K562 (cell line): ENCODE data around the gene CSAD. TPM values are rescaled to one million over a fixed set of nuclear protein-coding genes. Genes with fewer than 3 reads are reported as not detected.
A peak's percentile ranks its signal among the peaks of the same experiment; 100 is the strongest.

Experiments
- BACH1 ChIP-seq: fragments of 200-800 bp; sonication (Bioruptor generic); IDR thresholded peaks from 2 replicates; pipeline ENCODE4 v1.6.1; 2016; ENCODE audit warnings: missing genetic modification characterization, missing compliant biosample characterization
- CXXC5 ChIP-seq: fragments of 250-450 bp; sonication (Bioruptor Pico); IDR thresholded peaks from 2 replicates; pipeline ENCODE4 v1.8.0; 2022; ENCODE audit warnings: inconsistent platforms, mild to moderate bottlenecking, moderate library complexity
- ILF3 ChIP-seq: fragments of 450-650 bp; IDR thresholded peaks from 2 replicates; pipeline ENCODE4 v1.6.1; 2018; ENCODE audit warnings: antibody characterized with exemption, mild to moderate bottlenecking, moderate library complexity, borderline replicate concordance
- ILK ChIP-seq: fragments of 450-650 bp; IDR thresholded peaks from 2 replicates; pipeline ENCODE4 v1.6.1; 2016; ENCODE audit warnings: missing genetic modification characterization, low read depth, mild to moderate bottlenecking, missing compliant biosample characterization, moderate library complexity, borderline replicate concordance
- MAFF ChIP-seq: IDR thresholded peaks from 2 replicates; pipeline ENCODE4 v1.6.1; 2012; ENCODE audit warnings: low read length, improper control_type of control experiment
- PURB ChIP-seq: sonication (generic); formaldehyde crosslinking; IDR thresholded peaks from 2 replicates; pipeline ENCODE4 v1.9.0; 2021; ENCODE audit warnings: low read depth, mild to moderate bottlenecking, missing genetic modification reagents
- RAD21 ChIP-seq, 2 experiments: fragments of 250-450 bp in 1 of 2; fragments of 450-650 bp in 1 of 2; sonication (Bioruptor Pico) in 1 of 2; formaldehyde crosslinking in 1 of 2; IDR thresholded peaks in 1 of 2; conservative IDR thresholded peaks in 1 of 2; 2 replicates each; pipeline versions ENCODE4 v1.4.0 to v1.8.0; 2020 to 2022; ENCODE audit warnings: mild to moderate bottlenecking in 2 of 2, moderate library complexity in 1 of 2
- SMARCA5 ChIP-seq: fragments of 450-650 bp; IDR thresholded peaks from 2 replicates; pipeline ENCODE4 v1.6.1; 2016
- ZFP36 ChIP-seq: fragments of 150-350 bp; IDR thresholded peaks from 2 replicates; pipeline ENCODE4 v1.6.1; 2018; ENCODE audit warnings: low read length, low read depth; ENCODE audit not compliant: partially characterized antibody
- ZNF224 ChIP-seq: sonication (generic); formaldehyde crosslinking; IDR thresholded peaks from 2 replicates; pipeline ENCODE4 v1.8.0; 2022; ENCODE audit warnings: mild to moderate bottlenecking, missing genetic modification reagents
- ZNF311 ChIP-seq: fragments of 250-450 bp; sonication (Bioruptor Pico); IDR thresholded peaks from 2 replicates; pipeline ENCODE4 v1.4.0; 2020; ENCODE audit warnings: mild to moderate bottlenecking, moderate library complexity
- ZNF764 ChIP-seq: fragments of 250-450 bp; sonication (Bioruptor Pico); IDR thresholded peaks from 2 replicates; pipeline ENCODE4 v1.4.0; 2020; ENCODE audit warnings: low read depth, mild to moderate bottlenecking, moderate library complexity
- polyA plus RNA-seq, 8 experiments: library from polyadenylated mRNA; depleted of rRNA in 4 of 8; stranded (reverse) in 5 of 8; unstranded in 3 of 8; fragments of >200 nt; fragmentation: Nextera tagmentation in 2 of 8; fragmentation: Illumina TruSeq in 1 of 8; extraction: Ambion mirVana in 2 of 8; extraction: Trizol in 1 of 8; gene quantifications; 2 replicates each; pipeline versions ENCODE4 v1.2.1 to v1.2.3, GENCODE V29; 2011 to 2014; ENCODE audit warnings: inconsistent platforms in 1 of 8, missing spikeins in 1 of 8
- total RNA-seq, 7 experiments: library from RNA; depleted of rRNA in 6 of 7; stranded (reverse); fragments of >200 nt in 6 of 7; fragmentation: Illumina TruSeq in 2 of 7; extraction: Trizol in 2 of 7; gene quantifications; 2 replicates each; pipeline versions ENCODE4 v1.2.1 to v1.2.3, GENCODE V29; 2011 to 2021; ENCODE audit warnings: low replicate concordance in 1 of 7
- TF ChIP-seq, protein P1 (sequence below): fragments of 250-450 bp; sonication (Bioruptor Pico); IDR thresholded peaks from 2 replicates; pipeline ENCODE4 v1.5.0; 2020; ENCODE audit warnings: mild to moderate bottlenecking, borderline replicate concordance
- TF ChIP-seq, protein P2 (sequence below): sonication (generic); formaldehyde crosslinking; IDR thresholded peaks from 2 replicates; pipeline ENCODE4 v1.8.0; 2022; ENCODE audit warnings: missing genetic modification reagents, mild to moderate bottlenecking, moderate library complexity, borderline replicate concordance
- TF ChIP-seq, protein P3 (sequence below): fragments of 250-450 bp; sonication (Bioruptor Pico); IDR thresholded peaks from 2 replicates; pipeline ENCODE4 v1.5.0; 2021
- TF ChIP-seq, protein P4 (sequence below): fragments of 450-650 bp; IDR thresholded peaks from 2 replicates; pipeline ENCODE4 v1.7.1; 2018; ENCODE audit warnings: mild to moderate bottlenecking, low read depth; ENCODE audit not compliant: partially characterized antibody
- TF ChIP-seq, protein P5 (sequence below), 2 experiments: fragments of 150-350 bp in 1 of 2; IDR thresholded peaks; 2 replicates each; pipeline ENCODE4 v1.6.1; 2012 to 2016; ENCODE audit warnings: low read depth in 2 of 2, low read length in 2 of 2, mild to moderate bottlenecking in 1 of 2, moderate library complexity in 1 of 2

CSAD gene
- total and polyA plus RNA-seq, 9 of the 15 experiments (the other 6 are each of a cell fraction or from before 2014, with no cell fraction given) = 1.8 to 19.6 (median 8.1) TPM

DNA sequence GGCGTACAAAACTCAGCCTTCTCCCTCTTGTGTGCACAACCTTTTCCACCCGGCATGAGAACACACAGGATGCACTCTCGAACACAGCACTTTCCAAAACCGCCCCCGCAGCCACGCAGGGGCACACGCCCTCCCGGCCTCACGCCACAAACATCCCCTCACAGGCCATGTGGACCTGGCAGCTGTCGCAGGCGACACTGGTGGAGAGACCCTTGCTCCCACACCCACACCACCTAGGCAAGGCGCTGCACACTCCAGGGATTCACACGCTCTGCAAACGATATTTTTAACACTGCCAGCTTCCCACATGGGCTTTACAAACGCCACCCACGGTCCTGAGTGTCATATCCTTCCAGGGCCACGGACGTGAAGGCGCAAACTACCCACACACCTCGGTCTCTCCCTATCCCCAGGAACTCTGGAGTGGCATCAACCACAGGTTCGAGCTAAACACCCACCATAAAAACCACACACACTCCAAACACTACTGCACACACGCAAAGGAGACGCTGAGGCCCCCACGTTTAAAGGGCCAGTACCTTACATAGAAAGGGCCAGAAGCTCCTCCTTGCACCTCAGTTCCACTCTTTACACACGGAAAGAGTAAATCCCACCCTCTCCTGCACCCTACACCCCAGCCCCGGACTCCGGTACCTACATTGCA, 38.7 kb upstream of the CSAD start (continued):
- TF ChIP-seq, protein P1, sequence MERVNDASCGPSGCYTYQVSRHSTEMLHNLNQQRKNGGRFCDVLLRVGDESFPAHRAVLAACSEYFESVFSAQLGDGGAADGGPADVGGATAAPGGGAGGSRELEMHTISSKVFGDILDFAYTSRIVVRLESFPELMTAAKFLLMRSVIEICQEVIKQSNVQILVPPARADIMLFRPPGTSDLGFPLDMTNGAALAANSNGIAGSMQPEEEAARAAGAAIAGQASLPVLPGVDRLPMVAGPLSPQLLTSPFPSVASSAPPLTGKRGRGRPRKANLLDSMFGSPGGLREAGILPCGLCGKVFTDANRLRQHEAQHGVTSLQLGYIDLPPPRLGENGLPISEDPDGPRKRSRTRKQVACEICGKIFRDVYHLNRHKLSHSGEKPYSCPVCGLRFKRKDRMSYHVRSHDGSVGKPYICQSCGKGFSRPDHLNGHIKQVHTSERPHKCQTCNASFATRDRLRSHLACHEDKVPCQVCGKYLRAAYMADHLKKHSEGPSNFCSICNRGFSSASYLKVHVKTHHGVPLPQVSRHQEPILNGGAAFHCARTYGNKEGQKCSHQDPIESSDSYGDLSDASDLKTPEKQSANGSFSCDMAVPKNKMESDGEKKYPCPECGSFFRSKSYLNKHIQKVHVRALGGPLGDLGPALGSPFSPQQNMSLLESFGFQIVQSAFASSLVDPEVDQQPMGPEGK (CRISPR knock-in tag) = no peak
- TF ChIP-seq ZNF224 (CRISPR knock-in tag) = no peak
- TF ChIP-seq, protein P2, sequence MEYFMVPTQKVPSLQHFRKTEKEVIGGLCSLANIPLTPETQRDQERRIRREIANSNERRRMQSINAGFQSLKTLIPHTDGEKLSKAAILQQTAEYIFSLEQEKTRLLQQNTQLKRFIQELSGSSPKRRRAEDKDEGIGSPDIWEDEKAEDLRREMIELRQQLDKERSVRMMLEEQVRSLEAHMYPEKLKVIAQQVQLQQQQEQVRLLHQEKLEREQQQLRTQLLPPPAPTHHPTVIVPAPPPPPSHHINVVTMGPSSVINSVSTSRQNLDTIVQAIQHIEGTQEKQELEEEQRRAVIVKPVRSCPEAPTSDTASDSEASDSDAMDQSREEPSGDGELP (CRISPR knock-in tag) = peak; percentile 50
- TF ChIP-seq, protein P3, sequence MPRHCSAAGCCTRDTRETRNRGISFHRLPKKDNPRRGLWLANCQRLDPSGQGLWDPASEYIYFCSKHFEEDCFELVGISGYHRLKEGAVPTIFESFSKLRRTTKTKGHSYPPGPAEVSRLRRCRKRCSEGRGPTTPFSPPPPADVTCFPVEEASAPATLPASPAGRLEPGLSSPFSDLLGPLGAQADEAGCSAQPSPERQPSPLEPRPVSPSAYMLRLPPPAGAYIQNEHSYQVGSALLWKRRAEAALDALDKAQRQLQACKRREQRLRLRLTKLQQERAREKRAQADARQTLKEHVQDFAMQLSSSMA (CRISPR knock-in tag) = no peak
- TF ChIP-seq ILF3 = no peak
- no peak for TF ChIP-seq ZNF311
- TF ChIP-seq RAD21 (CRISPR knock-in tag; conservative IDR thresholded peaks at IDR 0.05 in 1 of 2, IDR thresholded peaks at IDR 0.05 in 1 of 2) = no peak
- TF ChIP-seq, protein P4, sequence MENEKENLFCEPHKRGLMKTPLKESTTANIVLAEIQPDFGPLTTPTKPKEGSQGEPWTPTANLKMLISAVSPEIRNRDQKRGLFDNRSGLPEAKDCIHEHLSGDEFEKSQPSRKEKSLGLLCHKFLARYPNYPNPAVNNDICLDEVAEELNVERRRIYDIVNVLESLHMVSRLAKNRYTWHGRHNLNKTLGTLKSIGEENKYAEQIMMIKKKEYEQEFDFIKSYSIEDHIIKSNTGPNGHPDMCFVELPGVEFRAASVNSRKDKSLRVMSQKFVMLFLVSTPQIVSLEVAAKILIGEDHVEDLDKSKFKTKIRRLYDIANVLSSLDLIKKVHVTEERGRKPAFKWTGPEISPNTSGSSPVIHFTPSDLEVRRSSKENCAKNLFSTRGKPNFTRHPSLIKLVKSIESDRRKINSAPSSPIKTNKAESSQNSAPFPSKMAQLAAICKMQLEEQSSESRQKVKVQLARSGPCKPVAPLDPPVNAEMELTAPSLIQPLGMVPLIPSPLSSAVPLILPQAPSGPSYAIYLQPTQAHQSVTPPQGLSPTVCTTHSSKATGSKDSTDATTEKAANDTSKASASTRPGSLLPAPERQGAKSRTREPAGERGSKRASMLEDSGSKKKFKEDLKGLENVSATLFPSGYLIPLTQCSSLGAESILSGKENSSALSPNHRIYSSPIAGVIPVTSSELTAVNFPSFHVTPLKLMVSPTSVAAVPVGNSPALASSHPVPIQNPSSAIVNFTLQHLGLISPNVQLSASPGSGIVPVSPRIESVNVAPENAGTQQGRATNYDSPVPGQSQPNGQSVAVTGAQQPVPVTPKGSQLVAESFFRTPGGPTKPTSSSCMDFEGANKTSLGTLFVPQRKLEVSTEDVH = no peak
- TF ChIP-seq CXXC5 (CRISPR knock-in tag) = peak; percentile 32
- no peak for TF ChIP-seq BACH1
- no peak for TF ChIP-seq MAFF
- TF ChIP-seq, protein P5, sequence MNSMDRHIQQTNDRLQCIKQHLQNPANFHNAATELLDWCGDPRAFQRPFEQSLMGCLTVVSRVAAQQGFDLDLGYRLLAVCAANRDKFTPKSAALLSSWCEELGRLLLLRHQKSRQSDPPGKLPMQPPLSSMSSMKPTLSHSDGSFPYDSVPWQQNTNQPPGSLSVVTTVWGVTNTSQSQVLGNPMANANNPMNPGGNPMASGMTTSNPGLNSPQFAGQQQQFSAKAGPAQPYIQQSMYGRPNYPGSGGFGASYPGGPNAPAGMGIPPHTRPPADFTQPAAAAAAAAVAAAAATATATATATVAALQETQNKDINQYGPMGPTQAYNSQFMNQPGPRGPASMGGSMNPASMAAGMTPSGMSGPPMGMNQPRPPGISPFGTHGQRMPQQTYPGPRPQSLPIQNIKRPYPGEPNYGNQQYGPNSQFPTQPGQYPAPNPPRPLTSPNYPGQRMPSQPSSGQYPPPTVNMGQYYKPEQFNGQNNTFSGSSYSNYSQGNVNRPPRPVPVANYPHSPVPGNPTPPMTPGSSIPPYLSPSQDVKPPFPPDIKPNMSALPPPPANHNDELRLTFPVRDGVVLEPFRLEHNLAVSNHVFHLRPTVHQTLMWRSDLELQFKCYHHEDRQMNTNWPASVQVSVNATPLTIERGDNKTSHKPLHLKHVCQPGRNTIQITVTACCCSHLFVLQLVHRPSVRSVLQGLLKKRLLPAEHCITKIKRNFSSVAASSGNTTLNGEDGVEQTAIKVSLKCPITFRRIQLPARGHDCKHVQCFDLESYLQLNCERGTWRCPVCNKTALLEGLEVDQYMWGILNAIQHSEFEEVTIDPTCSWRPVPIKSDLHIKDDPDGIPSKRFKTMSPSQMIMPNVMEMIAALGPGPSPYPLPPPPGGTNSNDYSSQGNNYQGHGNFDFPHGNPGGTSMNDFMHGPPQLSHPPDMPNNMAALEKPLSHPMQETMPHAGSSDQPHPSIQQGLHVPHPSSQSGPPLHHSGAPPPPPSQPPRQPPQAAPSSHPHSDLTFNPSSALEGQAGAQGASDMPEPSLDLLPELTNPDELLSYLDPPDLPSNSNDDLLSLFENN (IDR thresholded peaks at IDR 0.05; ENCODE audit: low read depth in 2 of 2, low read length in 2 of 2) = no peak
- TF ChIP-seq SMARCA5 = no peak
- no peak for TF ChIP-seq ILK (tag)
- TF ChIP-seq ZFP36 = no peak
- no peak for TF ChIP-seq ZNF764 (CRISPR knock-in tag)
- TF ChIP-seq PURB (CRISPR knock-in tag) = no peak
